Measurements from ENCODE around the gene CORIN.

The CORIN gene

GRCh38 chr4:47831026-47831679 is 6.7 kb downstream of the CORIN start:
- FAIRE-seq (no peak), DNase-seq (ENCODE audit: low spot score) (no peak)

GRCh38 chr4:47830265-47831025 is 7.4 kb downstream of the CORIN start:
- FAIRE-seq (no peak), DNase-seq (ENCODE audit: low spot score) (no peak)

GRCh38 chr4:47829438-47829837 is 8.4 kb downstream of the CORIN start:
- no peak for DNase-seq (ENCODE audit: low spot score)
- FAIRE-seq = no peak

- FAIRE-seq = no peak
- DNase-seq (ENCODE audit: low spot score) = no peak
Observed at GRCh38 chr4:47827343-47828047, 10.4 kb downstream of the CORIN start.

GRCh38 chr4:47824840-47825239 is 13.0 kb downstream of the CORIN start:
- DNase-seq (ENCODE audit: low spot score) (no peak), FAIRE-seq (no peak)

GRCh38 chr4:47819178-47819577 is 18.7 kb downstream of the CORIN start:
- no peak for FAIRE-seq
- no peak for DNase-seq (ENCODE audit: low spot score)

GRCh38 chr4:47817275-47817674 is 20.6 kb downstream of the CORIN start:
- FAIRE-seq = no peak
- DNase-seq (ENCODE audit: low spot score) = no peak

- FAIRE-seq (no peak), DNase-seq (ENCODE audit: low spot score) (no peak)
Observed at GRCh38 chr4:47816748-47817147, 21.1 kb downstream of the CORIN start.

- DNase-seq (ENCODE audit: low spot score) (no peak), FAIRE-seq (no peak)
Observed at GRCh38 chr4:47814618-47815295, 23.1 kb downstream of the CORIN start.

- no peak for FAIRE-seq
- DNase-seq (ENCODE audit: low spot score) = no peak
Observed at GRCh38 chr4:47809654-47810203, 28.1 kb downstream of the CORIN start.

GRCh38 chr4:47804598-47804997 is 33.3 kb downstream of the CORIN start:
- DNase-seq (ENCODE audit: low spot score) = no peak
- no peak for FAIRE-seq

GRCh38 chr4:47801481-47802002 is 36.3 kb downstream of the CORIN start:
- no peak for FAIRE-seq
- no peak for DNase-seq (ENCODE audit: low spot score)

GRCh38 chr4:47798165-47798564 is 39.7 kb downstream of the CORIN start:
- no peak for FAIRE-seq
- no peak for DNase-seq (ENCODE audit: low spot score)

GRCh38 chr4:47791965-47792364 is 45.9 kb downstream of the CORIN start:
- FAIRE-seq = no peak
- DNase-seq (ENCODE audit: low spot score) = no peak

GRCh38 chr4:47790105-47790504 is 47.8 kb downstream of the CORIN start:
- FAIRE-seq = no peak

GRCh38 chr4:47788126-47788525 is 49.7 kb downstream of the CORIN start:
- FAIRE-seq = no peak
- no peak for DNase-seq (ENCODE audit: low spot score)

More at GRCh38 chr4:47790105-47790504, 47.8 kb downstream of the CORIN start:
- no peak for DNase-seq (ENCODE audit: low spot score)

- FAIRE-seq (no peak), DNase-seq (ENCODE audit: low spot score) (no peak)
Observed at GRCh38 chr4:47786958-47787370, 50.9 kb downstream of the CORIN start.

GRCh38 chr4:47785153-47785552 is 52.7 kb downstream of the CORIN start:
- no peak for FAIRE-seq

GRCh38 chr4:47784222-47784621 is 53.6 kb downstream of the CORIN start:
- no peak for DNase-seq (ENCODE audit: low spot score)
- no peak for FAIRE-seq

More at GRCh38 chr4:47785153-47785552, 52.7 kb downstream of the CORIN start:
- no peak for DNase-seq (ENCODE audit: low spot score)

GRCh38 chr4:47776353-47776752 is 61.5 kb downstream of the CORIN start:
- DNase-seq (ENCODE audit: low spot score) (no peak), FAIRE-seq (no peak)

GRCh38 chr4:47774079-47774478 is 63.8 kb downstream of the CORIN start:
- no peak for FAIRE-seq

More at GRCh38 chr4:47774079-47774478, 63.8 kb downstream of the CORIN start:
- DNase-seq (ENCODE audit: low spot score) = no peak
